RWPE2 (cell line): ENCODE data around the gene RASGRF2.

Experiments used
- ATAC-seq: fragments of 200-7000 bp; cut with Tn5 transposase; 3 replicates; pipeline ENCODE4 v1.9.1; 2021; ENCODE audit warnings: low read depth
- DNase-seq: peaks from one replicate; pipeline ENCODE4 v3.0.0-alpha.2; 2020; ENCODE audit warnings: low spot score
- H3K27ac ChIP-seq: fragments of 450-650 bp; 2 replicates; pipeline ENCODE4 v1.5.1; 2017; ENCODE audit warnings: mild to moderate bottlenecking; ENCODE audit not compliant: poor library complexity, severe bottlenecking
- H3K27me3 ChIP-seq: fragments of 250-450 bp; sonication (Bioruptor Pico); 2 replicates; pipeline ENCODE4 v1.5.1; 2021; ENCODE audit warnings: mild to moderate bottlenecking, moderate library complexity; ENCODE audit not compliant: insufficient read depth, poor library complexity, severe bottlenecking
- H3K36me3 ChIP-seq: fragments of 250-450 bp; sonication (Bioruptor Pico); 2 replicates; pipeline ENCODE4 v1.5.1; 2020; ENCODE audit warnings: low read depth, mild to moderate bottlenecking, moderate library complexity
- H3K4me1 ChIP-seq: fragments of 250-450 bp; sonication (Bioruptor Pico); 2 replicates; pipeline ENCODE4 v1.5.1; 2021; ENCODE audit warnings: mild to moderate bottlenecking, moderate library complexity; ENCODE audit not compliant: insufficient read depth, poor library complexity, severe bottlenecking
- H3K4me3 ChIP-seq: fragments of 250-450 bp; sonication (Bioruptor Pico); 2 replicates; pipeline ENCODE4 v1.5.1; 2021; ENCODE audit warnings: mild to moderate bottlenecking, moderate library complexity; ENCODE audit not compliant: severe bottlenecking
- H3K9me3 ChIP-seq: fragments of 250-450 bp; sonication (Bioruptor Pico); 2 replicates; pipeline ENCODE4 v1.5.1; 2021; ENCODE audit warnings: mild to moderate bottlenecking, moderate library complexity; ENCODE audit not compliant: severe bottlenecking
- TF ChIP-seq, protein P1 (sequence below): fragments of 450-650 bp; IDR thresholded peaks from one replicate; pipeline ENCODE4 v1.5.1; 2017; ENCODE audit warnings: mild to moderate bottlenecking, moderate library complexity; ENCODE audit not compliant: poor library complexity, severe bottlenecking

The RASGRF2 gene

DNA sequence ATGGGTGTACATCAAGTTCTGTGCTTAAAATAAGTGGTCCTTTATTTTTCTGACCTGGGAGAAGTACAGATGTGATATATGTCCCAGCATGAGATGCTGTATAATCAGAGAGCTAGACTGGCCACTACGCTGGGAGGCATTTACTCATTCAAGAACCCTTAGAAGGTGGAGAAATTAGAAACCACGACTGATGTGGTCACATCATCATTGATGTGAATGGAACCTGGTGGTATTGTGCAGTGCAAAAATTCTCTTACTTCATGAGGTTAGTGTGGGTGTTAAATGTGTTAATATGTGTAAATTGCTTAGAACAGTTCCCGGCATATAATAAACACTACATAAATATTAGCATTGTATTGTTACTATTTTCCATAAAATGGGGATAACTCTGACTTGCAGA, 203.5 kb downstream of the RASGRF2 start:
- H3K36me3 ChIP-seq: no peaks in the 10 kb centered on the region
- no peaks in the 10 kb centered on the region for H3K9me3 ChIP-seq
- H3K4me1 ChIP-seq: no peaks in the 10 kb centered on the region
- no peak overlapping the region for H3K27ac ChIP-seq
- H3K4me3 ChIP-seq: no peak overlapping the region
- H3K27me3 ChIP-seq: no peaks in the 10 kb centered on the region
- TF ChIP-seq, protein P1, sequence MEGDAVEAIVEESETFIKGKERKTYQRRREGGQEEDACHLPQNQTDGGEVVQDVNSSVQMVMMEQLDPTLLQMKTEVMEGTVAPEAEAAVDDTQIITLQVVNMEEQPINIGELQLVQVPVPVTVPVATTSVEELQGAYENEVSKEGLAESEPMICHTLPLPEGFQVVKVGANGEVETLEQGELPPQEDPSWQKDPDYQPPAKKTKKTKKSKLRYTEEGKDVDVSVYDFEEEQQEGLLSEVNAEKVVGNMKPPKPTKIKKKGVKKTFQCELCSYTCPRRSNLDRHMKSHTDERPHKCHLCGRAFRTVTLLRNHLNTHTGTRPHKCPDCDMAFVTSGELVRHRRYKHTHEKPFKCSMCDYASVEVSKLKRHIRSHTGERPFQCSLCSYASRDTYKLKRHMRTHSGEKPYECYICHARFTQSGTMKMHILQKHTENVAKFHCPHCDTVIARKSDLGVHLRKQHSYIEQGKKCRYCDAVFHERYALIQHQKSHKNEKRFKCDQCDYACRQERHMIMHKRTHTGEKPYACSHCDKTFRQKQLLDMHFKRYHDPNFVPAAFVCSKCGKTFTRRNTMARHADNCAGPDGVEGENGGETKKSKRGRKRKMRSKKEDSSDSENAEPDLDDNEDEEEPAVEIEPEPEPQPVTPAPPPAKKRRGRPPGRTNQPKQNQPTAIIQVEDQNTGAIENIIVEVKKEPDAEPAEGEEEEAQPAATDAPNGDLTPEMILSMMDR: no peak
- no peak for ATAC-seq
- no peak for DNase-seq

DNA sequence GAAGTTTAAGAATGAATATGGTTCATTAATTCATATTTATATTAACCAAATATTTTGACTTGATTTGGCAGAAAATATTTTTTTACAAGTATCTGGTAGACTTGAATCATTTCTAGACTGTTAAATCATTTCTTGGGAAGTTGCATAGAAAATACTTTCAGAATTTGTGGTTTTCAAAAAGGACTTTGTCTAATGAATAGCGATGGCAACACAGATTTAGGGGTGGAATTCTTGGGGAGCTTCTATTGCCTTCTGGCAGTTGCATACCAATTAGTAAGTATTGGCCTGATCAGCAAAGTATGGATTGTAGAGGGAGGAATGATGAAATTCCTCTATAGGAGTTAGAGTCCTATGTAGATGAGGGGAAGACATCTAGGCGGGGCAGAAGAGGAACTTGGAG, 204.3 kb downstream of the RASGRF2 start:
- TF ChIP-seq, protein P1: no peak
- ATAC-seq (no peak), DNase-seq (no peak)
- no peak overlapping the region for H3K27ac ChIP-seq
- no peaks in the 10 kb centered on the region for H3K9me3 ChIP-seq
- H3K4me1 ChIP-seq: no peaks in the 10 kb centered on the region
- no peaks in the 10 kb centered on the region for H3K36me3 ChIP-seq
- H3K27me3 ChIP-seq: no peaks in the 10 kb centered on the region
- H3K4me3 ChIP-seq: no peak overlapping the region

DNA sequence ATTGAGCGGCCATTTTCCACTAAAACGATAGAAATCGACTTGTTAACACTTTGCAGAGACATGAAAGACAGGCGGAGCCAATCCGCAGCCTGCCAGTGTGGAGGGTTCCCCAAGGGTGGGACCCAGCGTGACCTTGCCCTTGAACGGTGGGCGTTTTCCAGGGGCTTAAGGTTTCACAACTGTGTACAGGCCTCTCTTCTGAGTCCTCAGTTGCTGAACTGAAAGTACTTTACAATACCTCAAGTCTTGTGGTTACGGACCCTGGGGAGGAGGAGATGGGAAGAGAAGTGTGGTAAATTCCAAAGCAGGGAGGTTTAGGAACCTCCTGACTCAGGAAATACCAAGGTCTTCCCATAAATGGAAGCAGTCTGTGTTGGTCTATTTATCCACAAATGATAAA, 204.8 kb downstream of the RASGRF2 start:
- Histone ChIP-seq H3K9me3 (no peaks in the 10 kb centered on the region), H3K4me3 (no peak overlapping the region), H3K27me3 (no peaks in the 10 kb centered on the region), H3K27ac (no peak overlapping the region), H3K4me1 (no peaks in the 10 kb centered on the region), H3K36me3 (no peaks in the 10 kb centered on the region)
- no peak for ATAC-seq
- no peak for DNase-seq
- TF ChIP-seq, protein P1: no peak

DNA sequence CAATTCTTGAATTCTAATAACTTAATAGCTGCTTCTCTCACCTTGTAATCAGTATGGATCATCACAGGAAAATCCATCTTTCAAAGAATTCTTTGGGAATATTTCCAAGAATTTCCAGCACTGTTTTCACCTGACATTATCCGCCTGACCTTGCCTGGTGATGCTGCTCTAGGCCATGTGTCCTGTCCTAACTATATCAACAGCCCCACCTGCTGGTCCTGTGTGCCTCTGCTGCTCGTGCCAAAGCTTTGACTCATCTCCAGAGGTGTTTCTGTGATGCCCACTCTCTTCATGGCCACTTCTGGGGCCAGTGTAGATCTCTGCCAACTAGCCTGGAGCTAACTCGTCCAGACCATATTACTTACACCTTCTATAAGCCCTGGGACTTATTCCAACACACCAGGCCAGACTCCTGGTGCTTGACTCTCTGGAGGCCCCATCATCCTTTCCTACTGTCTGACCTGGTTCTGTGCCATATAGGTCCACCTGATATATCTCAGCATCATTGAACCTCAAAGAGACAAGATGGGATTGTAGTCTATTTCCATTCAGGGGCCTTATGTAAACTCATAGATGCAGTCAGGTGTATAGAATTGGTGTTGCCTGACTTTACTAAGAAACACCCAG, 205.4 kb downstream of the RASGRF2 start:
- Histone ChIP-seq H3K9me3 (no peaks in the 10 kb centered on the region), H3K36me3 (no peaks in the 10 kb centered on the region), H3K4me3 (no peak overlapping the region), H3K4me1 (no peaks in the 10 kb centered on the region), H3K27me3 (no peaks in the 10 kb centered on the region), H3K27ac (no peak overlapping the region)
- TF ChIP-seq, protein P1: peak; percentile 95
- DNase-seq: peak; percentile 75
- ATAC-seq: peak; percentile 93

DNA sequence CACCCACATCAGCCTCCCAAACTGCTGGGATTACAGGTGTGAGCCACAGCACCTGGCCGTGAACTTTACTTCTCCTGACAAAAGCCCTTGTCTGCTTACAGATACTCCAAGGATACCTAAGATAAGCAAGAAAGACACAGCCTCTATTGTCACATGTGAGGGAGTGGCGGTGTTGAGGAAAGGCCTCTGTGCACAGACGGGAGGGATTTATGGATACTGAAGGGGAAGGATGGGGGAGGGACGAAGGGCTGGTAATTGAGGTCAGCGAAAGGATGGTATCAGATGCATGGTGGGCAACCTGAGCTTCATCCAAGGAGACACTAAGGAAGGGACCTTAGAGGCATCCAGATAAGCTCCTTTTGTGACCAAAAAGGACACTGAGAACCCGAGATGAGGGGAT, 206.3 kb downstream of the RASGRF2 start:
- Histone ChIP-seq H3K4me1 (no peaks in the 10 kb centered on the region), H3K36me3 (no peaks in the 10 kb centered on the region), H3K9me3 (no peaks in the 10 kb centered on the region), H3K27ac (no peak overlapping the region), H3K4me3 (no peak overlapping the region), H3K27me3 (no peaks in the 10 kb centered on the region)
- TF ChIP-seq, protein P1: no peak
- DNase-seq: no peak
- no peak for ATAC-seq
